Prostate gland (tissue), 2 donors: Measurements from ENCODE around the gene SLC12A6. TPM values are rescaled to one million over a fixed set of nuclear protein-coding genes. Genes with fewer than 3 reads are reported as not detected.
"Not testable (repeated sequence)": the region's sequence is repeated elsewhere in the genome, so short reads cannot be mapped to it uniquely, and the experiment has no call there.

Experiments used
- DNase-seq: peaks from one replicate; pipeline ENCODE4 v3.0.0-alpha.2; 2019; ENCODE audit warnings: low spot score
- H3K27ac ChIP-seq, 2 donors: fragments of 200-600 bp; sonication (generic); 2 replicates each; pipeline ENCODE4 v1.5.1; 2017 to 2019
- H3K27me3 ChIP-seq: fragments of 200-600 bp; sonication (generic); replicated peaks from 2 replicates; pipeline ENCODE4 v1.5.1; 2019; ENCODE audit not compliant: insufficient read depth
- H3K36me3 ChIP-seq, 2 donors: fragments of 200-600 bp; sonication (generic); 1 replicate in 1 of 2; 2 replicates in 1 of 2; pipeline versions ENCODE4 v1.5.1 to v1.8.1; 2017 to 2019
- H3K4me1 ChIP-seq: fragments of 200-600 bp; sonication (generic); replicated peaks from 2 replicates; pipeline ENCODE4 v1.5.1; 2019
- H3K4me3 ChIP-seq, 2 donors: fragments of 200-600 bp; sonication (generic); 2 replicates each; pipeline ENCODE4 v1.5.1; 2017 to 2019
- H3K9me3 ChIP-seq: fragments of 200-600 bp; sonication (generic); 2 replicates; pipeline ENCODE4 v1.5.1; 2017
- CTCF ChIP-seq, 4 experiments: fragments of 200-600 bp in 2 of 4; fragments of 450-650 bp in 2 of 4; sonication (generic) in 2 of 4; IDR thresholded peaks; 1 replicate in 3 of 4; 2 replicates in 1 of 4; pipeline ENCODE4 v1.5.1; 2016 to 2019; ENCODE audit warnings: antibody characterized with exemption in 4 of 4, mild to moderate bottlenecking in 2 of 4, moderate library complexity in 2 of 4
- POLR2A ChIP-seq: fragments of 450-650 bp; IDR thresholded peaks from one replicate; pipeline ENCODE4 v1.6.1; 2016; ENCODE audit warnings: antibody characterized with exemption, mild to moderate bottlenecking
- POLR2AphosphoS5 ChIP-seq: sonication (generic); formaldehyde crosslinking; IDR thresholded peaks from one replicate; pipeline ENCODE4 v1.6.1; 2017; ENCODE audit warnings: antibody characterized with exemption
- WGBS: methylation state at CpG from one replicate; pipeline ENCODE4 v1.1.5; 2018; 5-methylcytosine and 5-hydroxymethylcytosine counted together
- intact Hi-C: fragments of 100-400 bp; cut with DNase I; formaldehyde crosslinking; loops from one replicate; pipeline ENCODE4 v1.14.2; 2022
- microRNA counts, 2 donors: library from miRNA; unstranded; fragments of <30 nt; microRNA quantifications; one replicate each; lab custom pipeline; 2016 to 2017
- microRNA-seq: library from miRNA; unstranded; fragments of <30 nt; microRNA quantifications from one replicate; pipeline ENCODE4, GENCODE V29; 2016
- small RNA-seq, 2 donors: library from RNA; depleted of rRNA; stranded (forward); fragments of <200 nt; gene quantifications; one replicate each; pipeline ENCODE3, GENCODE V24; 2016
- total RNA-seq, 2 donors: library from RNA; depleted of rRNA; stranded (reverse); fragments of >200 nt; gene quantifications; one replicate each; pipeline ENCODE4 v1.1.0, GENCODE V29; 2016

The SLC12A6 gene
- total RNA-seq, 2 donors from 2014 or later: 10.2 to 36.8 TPM

- no peak for DNase-seq
- no peaks in the 10 kb centered on the region for H3K4me1 ChIP-seq
- no peak overlapping the region for H3K27ac ChIP-seq
- H3K36me3 ChIP-seq: no peaks in the 10 kb centered on the region
- WGBS: 90% methylated on average over 1 of the region's 1 CpG
- no peak overlapping the region for H3K4me3 ChIP-seq
- H3K27me3 ChIP-seq: no peaks in the 10 kb centered on the region
- intact Hi-C loops: no loop called here
- TF ChIP-seq POLR2A (no peak), CTCF (IDR thresholded peaks at IDR 0.05) (no peak), POLR2AphosphoS5 (no peak)
- H3K9me3 ChIP-seq: no peaks in the 10 kb centered on the region
Observed at GRCh38 chr15:34203305-34203704, 134.3 kb downstream of the SLC12A6 start.

GRCh38 chr15:34193272-34193671, 144.3 kb downstream of the SLC12A6 start:
- H3K4me1 ChIP-seq, H3K27ac ChIP-seq, H3K36me3 ChIP-seq, DNase-seq, H3K4me3 ChIP-seq, H3K27me3 ChIP-seq, intact Hi-C loops, H3K9me3 ChIP-seq: not testable (repeated sequence)
- WGBS: 89% methylated on average over 7 of the region's 7 CpGs

GRCh38 chr15:34188711-34189110, 148.9 kb downstream of the SLC12A6 start:
- intact Hi-C loops: no loop called here
- H3K27ac ChIP-seq: no peak overlapping the region
- H3K4me3 ChIP-seq: no peak overlapping the region
- H3K4me1 ChIP-seq: no peaks in the 10 kb centered on the region
- H3K27me3 ChIP-seq: no peaks in the 10 kb centered on the region
- no peaks in the 10 kb centered on the region for H3K36me3 ChIP-seq
- 86% methylated on average over 5 of the region's 5 CpGs for WGBS
- H3K9me3 ChIP-seq: no peaks in the 10 kb centered on the region
- TF ChIP-seq CTCF (IDR thresholded peaks at IDR 0.05) (no peak), POLR2A (no peak), POLR2AphosphoS5 (no peak)
- DNase-seq: no peak

GRCh38 chr15:34185666-34186065, 151.9 kb downstream of the SLC12A6 start:
- intact Hi-C loops: no loop called here
- H3K36me3 ChIP-seq: no peaks in the 10 kb centered on the region
- TF ChIP-seq POLR2AphosphoS5: no peak
- TF ChIP-seq CTCF (IDR thresholded peaks at IDR 0.05): no peak
- H3K4me1 ChIP-seq: no peaks in the 10 kb centered on the region
- WGBS: 81% methylated on average over 4 of the region's 4 CpGs
- DNase-seq: no peak
- H3K9me3 ChIP-seq: no peaks in the 10 kb centered on the region
- H3K4me3 ChIP-seq: no peak overlapping the region
- H3K27me3 ChIP-seq: no peaks in the 10 kb centered on the region
- H3K27ac ChIP-seq: no peak overlapping the region

- Histone ChIP-seq H3K4me1 (no peaks in the 10 kb centered on the region), H3K4me3 (no peak overlapping the region), H3K27ac (no peak overlapping the region), H3K36me3 (no peaks in the 10 kb centered on the region), H3K9me3 (no peaks in the 10 kb centered on the region), H3K27me3 (no peaks in the 10 kb centered on the region)
- intact Hi-C loops: no loop called here
- TF ChIP-seq POLR2AphosphoS5: no peak
- no peak for TF ChIP-seq CTCF (IDR thresholded peaks at IDR 0.05)
- no peak for TF ChIP-seq POLR2A
- WGBS: 35% methylated on average over 4 of the region's 4 CpGs
- peak; percentile 13 for DNase-seq
Observed at GRCh38 chr15:34182942-34183341, 154.6 kb downstream of the SLC12A6 start.

MicroRNAs encoded within 50 kb of the gene (microRNA counts, 767-probe panel; counts per million panel counts)
- 3,274 to 3,800 counts per million in 2 donors for microRNA hsa-miR-1233 (lab: Ali Mortazavi, UCI)

Small RNA genes lying within 50 kb of the gene (microRNA-seq; reads per million reads assigned to microRNA genes)
- not detected for gene MIR1233-1

Small RNA genes lying within 50 kb of the gene (small RNA-seq; reads per million reads assigned to genes)
- gene MIR1233-1 (0 reads per million in 2 donors), gene RF00019 (0 reads per million in 2 donors)

Other genes with a start within 250 kb of the SLC12A6 start
- gene EMC7, start 235.9 kb downstream of the SLC12A6 start, total RNA-seq: 10 to 100 TPM; 52.7 to 56.0 TPM
- 1 to 10 TPM; 1.2 to 1.3 TPM for gene PGBD4, start 235.7 kb downstream of the SLC12A6 start, total RNA-seq
- 10 to 100 TPM; 24.8 to 53.6 TPM for gene KATNBL1, start 127.7 kb downstream of the SLC12A6 start, total RNA-seq
- gene EMC4, start 112.8 kb downstream of the SLC12A6 start, total RNA-seq: 100 to 1,000 TPM; 144 to 146 TPM
- 100 to 1,000 TPM; 130 to 141 TPM for gene NOP10, start 5.4 kb upstream of the SLC12A6 start, total RNA-seq
- 1 to 10 TPM in 1 of 2 donors, not detected in 1; 6.9 TPM for gene NUTM1, start 5.5 kb upstream of the SLC12A6 start, total RNA-seq
- gene LPCAT4, start 29.4 kb upstream of the SLC12A6 start, total RNA-seq: 10 to 100 TPM; 12.5 to 13.1 TPM
- 10 to 100 TPM; 24.5 to 63.7 TPM for gene GOLGA8A, start 100.0 kb upstream of the SLC12A6 start, total RNA-seq
- gene GOLGA8B, start 245.9 kb upstream of the SLC12A6 start, total RNA-seq: 100 to 1,000 TPM in 1 of 2 donors, 10 to 100 TPM in 1; 83.0 to 197 TPM